Left ventricle myocardium inferior (tissue), 1 donor: ENCODE measurements around the gene TMEM95. TPM values are rescaled to one million over a fixed set of nuclear protein-coding genes. Genes with fewer than 3 reads are reported as not detected.
A peak's percentile ranks its signal among the peaks of the same experiment; 100 is the strongest.

Experiments
- DNase-seq: peaks from one replicate; pipeline ENCODE4 v3.0.0-alpha.2; 2020
- H3K27ac ChIP-seq: fragments of 200-600 bp; replicated peaks from 2 replicates; pipeline ENCODE4 v1.8.0; 2021
- H3K27me3 ChIP-seq: fragments of 200-600 bp; 2 replicates; pipeline ENCODE4 v1.8.0; 2021; ENCODE audit warnings: low read depth
- H3K36me3 ChIP-seq: fragments of 200-600 bp; 2 replicates; pipeline ENCODE4 v1.8.0; 2021
- H3K4me1 ChIP-seq: fragments of 200-600 bp; 2 replicates; pipeline ENCODE4 v1.8.0; 2021
- H3K4me3 ChIP-seq: fragments of 200-600 bp; 2 replicates; pipeline ENCODE4 v1.8.0; 2021; ENCODE audit warnings: mild to moderate bottlenecking, moderate library complexity
- H3K9me3 ChIP-seq: fragments of 200-600 bp; replicated peaks from 2 replicates; pipeline ENCODE4 v1.8.0; 2021
- intact Hi-C: fragments of 100-400 bp; cut with micrococcal nuclease; formaldehyde crosslinking; loops from one replicate; pipeline ENCODE4 v1.11.0; 2022
- total RNA-seq: library from RNA; stranded (reverse); fragmentation: NEBNext Ultra II Directional; extraction: Animal tissue kit (Norgen Biotek cat#: 25700); gene quantifications from one replicate; pipeline ENCODE4 v1.2.1, GENCODE V29; 2021
- TF ChIP-seq, protein P1 (sequence below): fragments of 200-600 bp; IDR thresholded peaks from 2 replicates; pipeline ENCODE4 v1.8.0; 2021; ENCODE audit warnings: antibody characterized with exemption, mild to moderate bottlenecking, borderline replicate concordance
- donor health status: DM: no; HTN: yes; CAD: no; lungs with severe emphysema.

The TMEM95 gene
- total RNA-seq, 1 donor from 2014 or later = not detected

DNA sequence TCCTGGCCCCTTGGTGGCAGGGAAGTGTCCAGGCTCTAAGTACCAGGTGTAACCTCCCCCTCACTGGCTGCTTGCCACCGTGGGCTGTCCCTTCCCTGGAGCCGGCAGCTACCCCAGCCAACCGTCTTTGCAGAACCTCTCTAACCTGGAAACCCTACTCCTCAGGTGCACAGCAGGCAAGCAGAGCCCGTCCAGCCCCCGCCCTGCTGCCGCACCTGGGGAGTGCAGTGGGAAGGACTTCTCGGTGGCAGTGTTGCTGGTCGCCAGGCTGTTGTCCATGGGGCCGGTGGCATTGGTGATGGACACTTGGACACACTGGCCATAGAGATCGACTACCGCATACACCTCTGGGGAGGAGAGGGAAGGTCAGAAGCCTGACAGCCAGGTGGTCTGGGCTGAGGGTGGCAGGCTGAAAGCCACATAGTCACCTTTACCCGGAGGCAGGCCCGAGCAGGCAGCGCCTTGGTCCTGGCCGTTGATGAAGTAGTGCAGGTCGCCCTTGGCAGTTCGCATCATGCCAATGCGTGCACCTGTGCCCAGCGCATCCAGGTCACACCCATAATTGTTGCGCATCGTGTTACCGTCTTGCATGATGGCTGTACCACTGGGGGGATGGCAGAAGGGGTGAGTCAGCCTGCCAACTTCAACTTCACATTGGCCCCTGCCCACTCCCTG is 32.3 kb upstream of the TMEM95 start:
- Histone ChIP-seq H3K27ac (no peak overlapping the region), H3K36me3 (peaks cover 89% of the 10 kb centered on the region), H3K27me3 (no peaks in the 10 kb centered on the region), H3K9me3 (no peaks in the 10 kb centered on the region), H3K4me1 (peaks cover under 1% of the 10 kb centered on the region), H3K4me3 (no peak overlapping the region)
- TF ChIP-seq, protein P1, sequence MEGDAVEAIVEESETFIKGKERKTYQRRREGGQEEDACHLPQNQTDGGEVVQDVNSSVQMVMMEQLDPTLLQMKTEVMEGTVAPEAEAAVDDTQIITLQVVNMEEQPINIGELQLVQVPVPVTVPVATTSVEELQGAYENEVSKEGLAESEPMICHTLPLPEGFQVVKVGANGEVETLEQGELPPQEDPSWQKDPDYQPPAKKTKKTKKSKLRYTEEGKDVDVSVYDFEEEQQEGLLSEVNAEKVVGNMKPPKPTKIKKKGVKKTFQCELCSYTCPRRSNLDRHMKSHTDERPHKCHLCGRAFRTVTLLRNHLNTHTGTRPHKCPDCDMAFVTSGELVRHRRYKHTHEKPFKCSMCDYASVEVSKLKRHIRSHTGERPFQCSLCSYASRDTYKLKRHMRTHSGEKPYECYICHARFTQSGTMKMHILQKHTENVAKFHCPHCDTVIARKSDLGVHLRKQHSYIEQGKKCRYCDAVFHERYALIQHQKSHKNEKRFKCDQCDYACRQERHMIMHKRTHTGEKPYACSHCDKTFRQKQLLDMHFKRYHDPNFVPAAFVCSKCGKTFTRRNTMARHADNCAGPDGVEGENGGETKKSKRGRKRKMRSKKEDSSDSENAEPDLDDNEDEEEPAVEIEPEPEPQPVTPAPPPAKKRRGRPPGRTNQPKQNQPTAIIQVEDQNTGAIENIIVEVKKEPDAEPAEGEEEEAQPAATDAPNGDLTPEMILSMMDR = no peak
- intact Hi-C loops = no loop called here
- DNase-seq = no peak

DNA sequence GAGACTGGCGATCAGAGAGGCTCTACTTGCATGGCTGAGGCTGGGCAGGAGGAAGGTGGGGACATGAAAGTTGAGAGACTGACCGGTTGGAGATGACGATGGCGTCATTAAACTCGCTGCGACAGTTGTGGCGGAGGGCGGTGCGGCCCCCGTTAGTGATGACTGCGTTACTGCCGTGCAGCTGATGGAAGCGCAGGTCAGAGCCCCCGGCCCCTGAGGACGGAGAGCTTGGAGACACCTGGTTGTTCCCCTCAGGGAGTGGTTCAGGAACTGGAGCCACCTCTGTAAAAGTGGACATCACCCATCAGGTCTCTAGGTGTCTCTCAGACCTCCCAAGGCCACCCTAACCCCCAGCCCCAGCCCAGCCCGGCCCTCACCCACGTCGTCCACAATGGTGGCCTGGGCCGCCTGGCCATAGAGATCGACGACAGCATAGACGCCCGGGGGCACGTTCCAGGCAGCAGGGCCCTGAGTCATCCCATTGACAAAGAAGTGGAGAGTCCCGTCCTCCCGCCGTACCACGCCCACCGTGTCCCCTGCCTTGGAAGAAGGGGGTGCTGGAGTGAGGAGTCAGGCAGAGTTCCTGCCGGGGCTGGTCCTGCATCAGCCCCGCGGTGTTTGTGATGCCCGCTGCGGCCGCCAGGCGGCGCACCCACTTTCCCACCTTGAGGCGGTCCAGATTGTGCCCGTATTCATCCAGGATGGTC is 31.1 kb upstream of the TMEM95 start:
- Histone ChIP-seq H3K4me3 (no peak overlapping the region), H3K4me1 (peaks cover 13% of the 10 kb centered on the region), H3K27ac (no peak overlapping the region), H3K36me3 (peaks cover 77% of the 10 kb centered on the region), H3K27me3 (no peaks in the 10 kb centered on the region), H3K9me3 (no peaks in the 10 kb centered on the region)
- TF ChIP-seq, protein P1 = peak; percentile 78
- peak; percentile 50 for DNase-seq
- intact Hi-C loops = no loop called here

DNA sequence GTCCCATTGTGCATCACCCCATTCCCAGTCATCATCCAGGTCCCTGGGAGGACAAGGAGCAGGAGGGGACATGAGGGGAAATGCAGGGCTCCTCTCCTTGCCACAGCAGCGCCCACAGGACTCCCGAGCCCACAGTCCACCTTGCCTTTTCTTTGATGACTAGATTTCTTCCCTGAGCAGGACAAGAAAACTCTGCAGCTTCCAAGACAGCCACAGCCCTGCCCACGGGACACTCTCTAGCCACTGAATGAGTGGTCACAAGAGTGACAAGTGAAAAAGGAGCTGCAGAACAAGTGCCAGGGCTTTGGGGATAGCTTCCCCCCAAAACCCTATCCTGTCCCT is 30.5 kb upstream of the TMEM95 start:
- Histone ChIP-seq H3K4me1 (peaks cover 16% of the 10 kb centered on the region), H3K4me3 (no peak overlapping the region), H3K27me3 (no peaks in the 10 kb centered on the region), H3K9me3 (no peaks in the 10 kb centered on the region), H3K27ac (no peak overlapping the region), H3K36me3 (peaks cover 71% of the 10 kb centered on the region)
- TF ChIP-seq, protein P1 = no peak
- intact Hi-C loops = no loop called here
- no peak for DNase-seq

- Histone ChIP-seq H3K36me3 (peaks cover 66% of the 10 kb centered on the region), H3K27ac (no peak overlapping the region), H3K9me3 (no peaks in the 10 kb centered on the region), H3K4me3 (no peak overlapping the region), H3K27me3 (no peaks in the 10 kb centered on the region), H3K4me1 (peaks cover 21% of the 10 kb centered on the region)
- no peak for DNase-seq
- intact Hi-C loops = no loop called here
- TF ChIP-seq, protein P1 = no peak
Observed at GRCh38 chr17:7325031-7325528, 29.9 kb upstream of the TMEM95 start.

DNA sequence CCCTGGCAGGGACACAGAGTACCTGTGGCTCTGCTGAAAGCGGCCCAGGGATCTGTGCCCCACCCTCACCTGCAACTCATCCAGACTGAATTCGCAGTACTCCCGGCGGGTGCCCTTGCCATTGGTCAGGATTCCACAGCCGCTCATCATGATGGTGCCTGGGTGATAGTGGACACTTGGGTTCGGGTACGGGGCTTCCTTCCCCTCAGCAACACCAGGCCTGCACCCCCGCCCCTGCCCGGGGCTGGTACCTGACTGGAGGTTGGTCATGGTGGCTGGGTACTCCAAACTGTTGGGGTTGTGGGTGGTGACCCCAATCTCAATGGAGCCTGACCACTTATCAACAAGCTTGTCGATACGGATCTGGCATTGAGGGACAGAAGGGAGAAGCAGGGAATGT is 28.8 kb upstream of the TMEM95 start:
- Histone ChIP-seq H3K4me3 (no peak overlapping the region), H3K4me1 (peaks cover 28% of the 10 kb centered on the region), H3K27ac (no peak overlapping the region), H3K9me3 (no peaks in the 10 kb centered on the region), H3K27me3 (no peaks in the 10 kb centered on the region), H3K36me3 (peaks cover 55% of the 10 kb centered on the region)
- TF ChIP-seq, protein P1 = no peak
- intact Hi-C loops = no loop called here
- DNase-seq = no peak
